ENCODE measurements around the gene COBL. TPM values are rescaled to one million over a fixed set of nuclear protein-coding genes. Genes with fewer than 3 reads are reported as not detected.

Gene COBL
- total and polyA plus RNA-seq, 8 donors: 7.4 to 32.0 (median 16.8) TPM

GRCh38 chr7:51246258-51247245 is 70.1 kb downstream of the COBL start:
- Histone ChIP-seq H3K4me1 (no peaks in the 10 kb centered on the region), H3K9me3 (no peaks in the 10 kb centered on the region), H3K27me3 (no peaks in the 10 kb centered on the region), H3K27ac (no peak overlapping the region), H3K36me3 (no peaks in the 10 kb centered on the region), H3K4me3 (no peak overlapping the region)
- intact Hi-C loops (cut with DNase I): loop anchor here in 1 of 3 donors (10.0 kb wide), 1 partner anchor 108 kb away; no protein-coding TSS in a partner anchor
- ATAC-seq (peak in 2 of 4 donors; percentile 35 to 48), FAIRE-seq (no peak), DNase-seq (peak in 2 of 6 donors; percentile 27 to 44)
- TF ChIP-seq, protein P1, sequence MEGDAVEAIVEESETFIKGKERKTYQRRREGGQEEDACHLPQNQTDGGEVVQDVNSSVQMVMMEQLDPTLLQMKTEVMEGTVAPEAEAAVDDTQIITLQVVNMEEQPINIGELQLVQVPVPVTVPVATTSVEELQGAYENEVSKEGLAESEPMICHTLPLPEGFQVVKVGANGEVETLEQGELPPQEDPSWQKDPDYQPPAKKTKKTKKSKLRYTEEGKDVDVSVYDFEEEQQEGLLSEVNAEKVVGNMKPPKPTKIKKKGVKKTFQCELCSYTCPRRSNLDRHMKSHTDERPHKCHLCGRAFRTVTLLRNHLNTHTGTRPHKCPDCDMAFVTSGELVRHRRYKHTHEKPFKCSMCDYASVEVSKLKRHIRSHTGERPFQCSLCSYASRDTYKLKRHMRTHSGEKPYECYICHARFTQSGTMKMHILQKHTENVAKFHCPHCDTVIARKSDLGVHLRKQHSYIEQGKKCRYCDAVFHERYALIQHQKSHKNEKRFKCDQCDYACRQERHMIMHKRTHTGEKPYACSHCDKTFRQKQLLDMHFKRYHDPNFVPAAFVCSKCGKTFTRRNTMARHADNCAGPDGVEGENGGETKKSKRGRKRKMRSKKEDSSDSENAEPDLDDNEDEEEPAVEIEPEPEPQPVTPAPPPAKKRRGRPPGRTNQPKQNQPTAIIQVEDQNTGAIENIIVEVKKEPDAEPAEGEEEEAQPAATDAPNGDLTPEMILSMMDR (IDR thresholded peaks at IDR 0.05): no peak
- WGBS, 2 donors: 79 to 81% methylated on average over 12 of the region's 12 CpGs

- Histone ChIP-seq H3K9me3 (no peaks in the 10 kb centered on the region), H3K36me3 (no peaks in the 10 kb centered on the region), H3K4me1 (no peaks in the 10 kb centered on the region), H3K27me3 (no peaks in the 10 kb centered on the region), H3K4me3 (no peak overlapping the region), H3K27ac (no peak overlapping the region)
- TF ChIP-seq, protein P1 (IDR thresholded peaks at IDR 0.05): no peak
- no peak for ATAC-seq
- DNase-seq: no peak
- intact Hi-C loops (cut with DNase I): loop anchor here in 1 of 3 donors (10.0 kb wide), 1 partner anchor 110 kb away; no protein-coding TSS in a partner anchor
- 90 to 96% methylated on average over 7 of the region's 7 CpGs for WGBS, 2 donors
- FAIRE-seq: no peak
These were observed 71.7 kb downstream of the COBL start for GRCh38 chr7:51244885-51245284.

- Histone ChIP-seq H3K4me1 (no peaks in the 10 kb centered on the region), H3K36me3 (no peaks in the 10 kb centered on the region), H3K27ac (no peak overlapping the region), H3K27me3 (no peaks in the 10 kb centered on the region), H3K9me3 (no peaks in the 10 kb centered on the region), H3K4me3 (no peak overlapping the region)
- intact Hi-C loops (cut with DNase I): loop anchor here in 1 of 3 donors (10.0 kb wide), 1 partner anchor 111 kb away; no protein-coding TSS in a partner anchor
- TF ChIP-seq, protein P1 (IDR thresholded peaks at IDR 0.05): no peak
- FAIRE-seq: no peak
- ATAC-seq: no peak
- peak in 1 of 6 donors; percentile 14 for DNase-seq
- WGBS, 2 donors: 85 to 88% methylated on average over 5 of the region's 5 CpGs
These were observed 72.6 kb downstream of the COBL start for GRCh38 chr7:51244053-51244452.

DNA sequence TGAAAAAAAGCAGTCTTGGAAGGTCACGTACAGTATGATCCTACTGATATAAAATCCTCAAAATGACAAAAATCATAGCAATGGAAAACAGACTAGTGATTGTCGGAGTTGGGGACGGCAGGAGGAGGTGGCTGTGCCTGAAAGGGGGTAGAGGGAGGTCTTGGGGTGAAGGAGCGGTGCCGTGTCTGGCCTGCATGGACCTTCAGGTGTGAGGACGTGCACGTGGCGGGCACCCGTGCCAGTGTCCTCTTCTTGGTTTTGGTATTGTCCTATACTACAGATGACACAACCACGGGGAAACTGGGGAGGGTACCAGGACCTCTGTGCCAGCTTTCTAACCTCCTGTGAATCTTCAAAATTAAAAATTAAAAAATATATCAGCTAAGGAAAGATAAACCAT is 73.0 kb downstream of the COBL start:
- H3K4me1 ChIP-seq: no peaks in the 10 kb centered on the region
- H3K27me3 ChIP-seq: no peaks in the 10 kb centered on the region
- no peaks in the 10 kb centered on the region for H3K36me3 ChIP-seq
- whole genome bisulfite sequencing, 2 donors: 96 to 97% methylated on average over 10 of the region's 10 CpGs
- intact Hi-C loops (cut with DNase I): loop anchor here in 1 of 3 donors (10.0 kb wide), 1 partner anchor 111 kb away; no protein-coding TSS in a partner anchor
- FAIRE-seq: no peak
- TF ChIP-seq, protein P1 (IDR thresholded peaks at IDR 0.05): no peak
- DNase-seq: no peak
- H3K4me3 ChIP-seq: no peak overlapping the region
- ATAC-seq: no peak
- no peak overlapping the region for H3K27ac ChIP-seq
- H3K9me3 ChIP-seq: no peaks in the 10 kb centered on the region
